Stimulated activated CD4-positive, alpha-beta T cell treated with anti-CD3 and anti-CD28 coated beads, TNF-alpha, amount 100 ng/mL, for 1 hour (primary cell): Measurements from ENCODE around the gene SMOC2.

ENCODE experiments used
- DNase-seq, 3 donors: peaks; one replicate each; pipeline ENCODE4 v3.0.0-alpha.2; 2020; ENCODE audit warnings: low read depth in 3 of 3, low spot score in 1 of 3

The SMOC2 gene

DNA sequence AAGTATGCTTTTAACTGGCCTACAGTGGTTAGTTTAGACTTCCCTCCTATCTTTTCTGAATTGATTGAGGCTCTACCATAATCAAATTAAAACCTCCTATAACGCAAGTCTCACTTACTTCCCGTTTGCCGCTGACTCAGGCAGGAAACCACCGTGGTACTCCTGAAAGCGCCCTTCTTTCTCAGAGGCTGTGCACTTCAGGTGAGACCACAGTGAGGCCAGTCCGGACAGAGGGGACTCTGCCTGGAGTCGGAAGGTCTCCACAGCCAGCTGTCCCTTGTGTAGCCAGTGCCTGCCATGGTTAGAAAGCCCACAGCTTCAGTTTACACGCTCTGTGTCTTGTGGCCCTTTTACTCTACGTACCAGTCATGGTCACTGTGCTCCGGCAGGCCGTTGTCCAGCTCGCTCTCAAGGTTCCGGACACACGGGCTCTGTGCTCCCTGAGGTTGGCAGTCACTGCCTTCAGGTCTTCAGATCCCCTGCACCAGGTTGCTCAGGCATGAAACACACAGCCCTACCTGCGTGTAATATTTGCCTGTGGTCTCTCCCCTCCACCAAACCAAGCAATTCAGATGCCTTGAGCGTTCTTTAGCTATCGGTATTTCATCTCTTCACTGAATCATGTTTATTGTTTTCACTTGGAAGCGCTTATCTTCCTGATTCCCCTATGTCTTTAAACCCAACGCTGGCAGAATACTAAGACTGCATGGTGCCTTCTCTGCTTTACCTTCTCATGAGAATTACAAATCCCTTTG lies 178.8 kb downstream of the SMOC2 start:
- no peak for DNase-seq

DNA sequence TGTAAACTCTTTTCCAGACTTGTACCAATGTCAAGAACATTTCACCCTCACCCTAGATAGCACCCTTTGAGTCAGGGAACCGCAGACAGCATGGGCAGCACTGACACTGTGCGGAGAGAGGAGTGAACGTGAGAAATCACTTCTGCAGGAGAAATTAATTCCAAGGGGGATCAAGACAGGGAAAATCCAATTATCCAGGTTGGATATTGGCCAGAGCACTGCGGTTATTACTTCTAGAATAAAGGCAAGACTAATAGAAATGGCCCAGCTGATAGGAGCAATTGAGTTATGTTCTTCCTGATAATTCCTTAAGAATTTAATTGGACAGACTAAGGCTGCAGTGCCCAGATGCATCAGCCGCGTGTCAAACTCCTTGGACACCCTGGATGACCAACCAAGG lies 179.6 kb downstream of the SMOC2 start:
- DNase-seq: no peak

DNA sequence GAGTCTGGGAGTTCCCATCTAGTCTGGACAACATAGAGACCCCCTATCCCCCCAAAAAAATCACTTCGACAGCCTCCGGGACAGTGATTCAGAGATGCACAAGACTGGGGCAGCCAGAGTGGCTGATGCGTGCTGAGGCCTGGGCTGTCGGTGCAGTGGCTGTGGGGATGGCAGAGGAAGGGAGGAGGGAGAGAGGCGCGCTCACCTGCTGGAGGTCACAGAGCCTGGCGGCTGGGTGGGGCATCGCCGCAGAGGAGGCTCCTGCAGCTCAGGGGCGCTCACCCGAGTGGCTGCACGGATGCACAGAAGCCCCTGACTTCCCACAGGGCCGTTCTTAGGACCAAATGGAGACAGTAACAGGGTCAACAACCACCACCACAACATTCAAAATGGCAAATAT lies 182.8 kb downstream of the SMOC2 start:
- no peak for DNase-seq

DNA sequence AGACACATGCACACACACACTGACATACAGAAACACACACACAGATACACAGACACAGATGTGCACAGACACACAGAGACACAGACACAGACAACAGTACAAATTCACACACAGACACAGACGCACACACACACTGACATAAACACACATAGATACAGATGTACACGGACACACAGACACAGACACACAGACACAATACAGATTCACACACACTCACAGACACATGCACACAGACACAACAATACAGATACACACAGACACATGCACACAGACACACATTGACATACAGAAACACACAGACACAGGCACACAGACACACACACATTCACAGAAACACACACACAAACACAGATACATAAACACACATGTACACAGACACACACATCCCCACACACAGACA lies 183.6 kb downstream of the SMOC2 start:
- DNase-seq: no peak

DNA sequence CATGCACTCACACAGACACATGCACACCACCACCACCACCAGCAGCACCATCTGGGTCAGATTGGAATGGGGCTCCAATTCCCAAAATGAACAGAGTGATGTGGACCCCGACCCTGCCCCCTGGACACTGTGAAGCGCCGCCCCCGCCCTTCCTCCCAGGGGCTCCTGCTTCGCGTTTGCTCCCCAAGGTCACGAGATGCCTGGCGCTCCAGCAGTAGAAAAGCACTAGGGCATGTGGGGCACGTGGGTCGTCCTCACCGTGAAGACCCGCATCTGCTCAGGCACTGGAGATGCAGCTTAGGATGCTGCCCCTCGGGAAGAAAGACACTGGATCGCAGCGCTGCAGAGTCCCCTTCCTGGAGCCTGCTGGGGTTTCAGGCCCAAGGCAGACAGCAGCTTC lies 184.0 kb downstream of the SMOC2 start:
- no peak for DNase-seq

DNA sequence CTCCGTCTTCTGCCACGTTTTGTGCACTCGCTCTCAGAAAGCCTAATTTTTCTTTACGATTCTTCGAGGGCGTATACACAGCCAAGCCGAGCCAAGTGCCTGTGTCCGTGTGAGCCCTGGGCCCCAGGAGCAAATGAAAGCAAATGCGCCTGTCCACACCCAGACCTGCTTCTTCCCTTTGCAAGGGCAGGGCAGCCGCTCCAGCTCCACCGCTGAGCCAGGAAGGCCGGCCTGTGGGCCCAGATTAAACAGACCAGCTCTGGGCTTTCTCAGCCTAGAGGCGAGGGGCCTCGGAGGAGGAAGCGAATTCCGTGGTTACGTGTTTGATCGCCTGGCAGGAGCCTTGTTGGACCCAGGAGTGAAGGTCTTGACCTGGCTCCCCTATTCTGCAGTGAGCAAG lies 184.6 kb downstream of the SMOC2 start:
- no peak for DNase-seq

DNA sequence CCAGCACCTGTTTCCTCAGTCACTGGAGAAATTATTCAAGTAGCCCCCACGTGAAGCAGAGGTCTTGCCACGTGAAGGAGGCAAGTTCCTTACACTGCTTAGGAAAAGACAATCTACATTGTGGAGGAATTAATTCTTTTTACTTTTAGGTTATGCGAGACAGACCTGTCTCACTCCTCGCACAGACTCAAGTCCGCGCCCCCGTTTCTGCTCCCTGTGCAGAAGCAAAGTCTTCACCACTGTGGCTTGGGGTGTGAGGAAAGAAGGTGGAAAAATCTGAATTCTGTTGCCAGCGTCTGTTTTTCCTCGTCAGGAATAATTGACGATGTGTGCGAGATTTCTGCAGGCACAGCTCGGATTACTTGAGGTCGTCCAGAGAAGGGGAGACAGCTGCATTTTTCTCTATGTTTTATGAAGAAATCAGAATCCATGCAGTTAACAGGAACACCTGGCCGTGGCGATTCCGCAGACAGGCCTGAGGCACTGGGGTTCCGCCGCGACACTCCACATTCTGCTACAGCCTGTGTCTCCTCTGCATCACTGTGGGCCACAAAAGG lies 185.1 kb downstream of the SMOC2 start:
- no peak for DNase-seq

DNA sequence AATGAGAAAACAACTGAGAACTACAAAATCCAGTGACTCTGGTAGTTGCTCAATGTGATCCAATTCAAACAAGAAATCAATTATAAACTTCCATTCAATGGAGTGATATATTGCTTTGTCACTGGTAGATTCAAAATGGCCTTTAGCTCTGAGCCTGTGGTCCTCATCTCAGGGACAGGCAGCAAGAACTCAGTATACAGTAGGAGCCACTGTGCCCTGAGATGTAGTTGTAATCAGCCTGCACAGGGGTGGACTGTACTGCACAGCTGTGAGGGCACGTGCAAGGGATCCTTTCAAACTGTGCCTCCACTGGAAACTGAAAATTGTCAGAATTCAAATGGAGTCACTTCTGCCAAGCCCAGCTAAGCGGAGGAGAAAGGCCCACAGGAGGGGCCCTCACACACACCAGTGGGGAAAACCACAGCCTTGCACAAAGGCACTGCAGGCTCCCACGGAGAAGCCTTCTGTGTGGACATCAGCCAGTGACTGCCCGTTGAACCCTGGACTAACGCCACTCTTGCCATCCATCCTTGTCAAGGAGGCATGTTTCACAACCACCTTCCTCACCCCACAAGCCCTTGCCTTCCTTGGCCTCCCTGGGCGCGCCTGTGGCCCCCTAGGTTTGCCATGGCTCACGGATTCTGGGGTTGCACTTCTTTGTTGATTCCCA lies 186.7 kb downstream of the SMOC2 start:
- no peak for DNase-seq

DNA sequence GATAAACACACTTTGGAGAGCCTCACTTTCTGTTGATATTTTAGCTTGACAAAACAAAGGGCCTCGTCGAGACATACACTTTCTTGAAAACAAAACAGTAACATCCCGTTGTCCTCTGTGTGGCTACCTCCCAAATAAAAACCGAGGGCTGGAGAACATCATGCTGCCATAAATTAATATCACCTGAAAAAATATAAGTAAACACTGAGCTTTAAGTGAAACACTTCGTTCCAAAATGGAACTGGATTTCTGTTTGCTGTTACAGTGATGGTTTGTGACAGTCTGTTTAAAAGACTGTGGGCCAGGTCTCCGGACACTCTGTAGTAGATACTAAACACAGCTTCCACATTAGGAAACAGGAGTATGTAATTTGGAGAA lies 187.2 kb downstream of the SMOC2 start:
- DNase-seq: no peak

DNA sequence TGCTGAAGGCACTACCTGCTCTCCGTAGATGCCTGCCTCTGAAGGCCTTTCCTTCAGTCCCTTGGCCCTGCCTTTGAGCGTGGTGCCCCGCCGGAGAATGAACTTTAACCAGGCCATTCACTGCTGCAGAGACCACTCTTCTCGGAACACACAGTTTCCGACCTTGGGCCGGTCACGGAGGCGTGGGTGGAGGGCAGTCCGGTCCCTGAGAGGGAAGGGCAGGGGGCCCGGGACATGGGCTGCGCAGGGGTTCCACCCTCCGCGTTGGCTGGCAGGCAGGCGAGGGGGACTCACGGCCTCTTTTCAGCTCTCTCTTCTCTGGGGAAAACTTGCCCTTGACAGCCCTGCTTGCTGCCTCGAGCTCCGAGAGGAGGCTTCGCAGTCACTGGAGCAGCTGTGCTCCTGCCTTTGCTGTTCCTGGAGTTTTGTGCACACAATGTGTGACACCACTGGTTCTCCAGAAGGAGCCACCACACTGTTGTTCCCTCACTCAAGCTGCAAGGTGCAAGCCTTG lies 187.8 kb downstream of the SMOC2 start:
- no peak for DNase-seq

DNA sequence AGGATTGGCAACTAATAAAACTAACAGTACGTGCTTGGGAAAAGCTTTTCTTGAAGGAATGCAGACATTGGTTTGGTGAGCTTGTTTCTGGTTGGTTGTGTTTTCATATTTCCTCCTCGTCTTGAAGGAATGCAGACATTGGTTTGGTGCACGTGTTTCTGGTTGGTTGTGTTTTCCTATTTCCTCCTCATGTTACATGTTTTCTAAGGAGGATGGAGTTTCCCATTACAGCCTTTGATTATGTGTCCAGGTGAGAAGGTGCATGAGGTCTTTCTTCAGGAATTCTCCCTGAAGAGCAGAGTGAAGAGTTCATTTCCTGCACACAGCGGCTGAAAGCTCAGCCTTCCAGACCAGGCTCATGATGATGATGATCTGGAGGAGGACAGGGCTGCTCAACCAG lies 190.6 kb downstream of the SMOC2 start:
- DNase-seq: no peak

DNA sequence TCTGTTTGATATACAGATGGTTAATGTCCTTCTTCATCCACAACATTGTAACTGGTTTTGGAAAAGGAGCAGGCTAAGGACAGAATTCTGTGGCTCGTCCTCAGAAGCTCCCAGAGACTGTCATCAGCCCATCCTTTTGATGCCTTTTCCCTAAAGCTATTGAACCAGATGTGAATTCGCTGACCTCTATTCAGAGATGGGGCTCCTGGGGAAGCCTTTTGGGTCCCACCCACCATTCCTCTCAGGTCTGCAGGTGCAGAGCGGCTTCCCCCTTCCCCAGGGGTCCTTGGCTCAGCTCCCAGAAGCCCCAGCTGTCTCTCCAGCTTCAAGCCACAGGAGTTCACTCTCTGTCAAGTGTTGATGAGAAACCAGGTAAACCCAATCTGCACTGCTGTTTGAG lies 191.7 kb downstream of the SMOC2 start:
- DNase-seq: no peak

DNA sequence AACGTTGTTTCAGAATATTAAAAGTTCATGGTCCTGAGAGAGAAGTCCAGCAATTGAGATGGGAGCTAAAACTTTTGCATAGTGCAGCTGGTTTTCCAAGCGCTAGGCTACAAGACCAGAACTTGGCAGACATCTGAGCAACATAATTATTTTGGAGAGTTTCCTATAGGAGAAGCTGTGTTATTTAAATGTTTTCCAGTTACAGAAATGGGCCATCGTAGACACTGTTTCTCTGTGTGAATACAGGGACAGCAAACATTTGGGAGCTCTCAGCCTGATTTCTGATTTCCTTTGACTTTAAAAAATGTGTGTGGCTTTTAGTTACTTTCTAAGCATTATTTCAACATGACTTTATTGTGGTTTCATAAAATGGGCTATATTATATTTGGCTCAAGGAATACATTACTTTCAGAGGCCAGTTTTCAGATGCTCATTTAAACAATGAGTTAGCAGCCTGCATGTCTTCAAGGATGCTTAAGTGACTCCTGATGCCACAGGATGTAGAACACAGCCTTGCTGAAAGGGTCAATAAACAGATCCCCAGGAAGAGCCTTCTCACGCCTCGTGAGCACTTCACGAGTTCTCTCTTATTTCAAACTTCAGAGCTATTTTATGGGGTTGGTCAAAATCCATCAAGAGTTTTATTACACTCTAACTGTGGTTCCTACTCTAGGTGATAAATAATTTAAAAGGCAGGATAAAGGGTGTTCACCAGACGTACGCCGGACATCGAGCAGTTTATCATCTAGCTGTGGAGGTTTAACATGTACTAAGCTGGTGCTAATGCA lies 193.8 kb downstream of the SMOC2 start:
- DNase-seq: no peak

DNA sequence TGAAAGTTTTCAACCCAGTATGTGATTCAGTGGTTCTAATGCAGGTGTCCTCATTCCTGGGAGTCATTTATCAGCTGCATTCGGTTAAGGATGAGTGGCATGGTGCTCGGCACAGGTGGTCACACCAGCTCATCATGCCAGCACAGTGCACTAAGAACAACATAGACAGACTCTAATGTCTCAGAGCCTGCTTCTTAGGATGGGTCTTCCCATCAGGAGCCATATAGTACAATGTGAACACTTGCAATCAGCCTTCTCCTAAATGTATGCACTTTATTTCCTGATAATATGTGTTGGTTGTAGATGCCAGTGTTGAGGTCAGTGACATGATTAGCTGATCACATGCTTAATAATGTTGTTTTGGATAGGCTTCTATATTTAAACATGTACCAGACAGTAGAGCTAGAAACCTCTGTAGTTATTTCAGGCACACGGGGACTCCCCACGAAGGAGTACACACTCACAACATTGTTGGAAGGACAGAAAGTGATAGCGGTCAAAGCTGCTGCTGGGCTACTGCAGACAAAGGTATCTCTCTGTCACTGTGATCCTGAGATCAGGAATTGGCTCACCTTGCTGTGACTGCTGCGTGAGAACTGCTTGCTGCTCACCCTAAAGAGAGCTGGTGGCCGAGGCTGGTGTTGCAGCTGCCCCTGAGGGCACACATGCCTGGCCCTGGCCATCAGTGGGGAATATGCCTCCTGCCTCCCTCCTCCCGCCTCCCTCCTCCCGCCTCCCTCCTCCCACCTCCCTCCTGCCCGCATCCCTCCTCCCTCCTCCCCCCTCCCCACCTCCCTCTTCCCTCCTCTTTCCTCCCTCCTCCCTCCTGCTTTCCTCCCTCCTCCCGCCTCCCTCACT lies 195.4 kb downstream of the SMOC2 start:
- no peak for DNase-seq

DNA sequence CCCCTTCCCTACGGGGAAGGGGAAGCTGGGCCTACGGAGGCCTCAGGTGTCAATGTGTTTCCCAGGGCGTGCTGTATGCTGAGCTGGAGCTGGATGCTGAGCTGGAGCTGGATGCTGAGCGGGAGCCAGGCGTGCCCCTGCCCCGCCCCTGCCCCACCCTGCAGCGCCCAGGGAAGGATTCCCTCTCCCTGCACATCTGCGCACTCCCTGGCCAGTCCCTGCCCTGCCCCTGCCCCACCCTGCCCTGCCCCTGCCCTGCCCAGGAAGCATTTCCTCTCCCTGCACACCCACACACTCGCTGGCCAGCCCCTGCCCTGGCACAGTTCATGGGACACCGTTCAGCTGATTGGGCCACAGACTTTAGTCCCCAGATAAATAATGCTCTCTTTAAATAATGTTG lies 196.8 kb downstream of the SMOC2 start:
- no peak for DNase-seq

DNA sequence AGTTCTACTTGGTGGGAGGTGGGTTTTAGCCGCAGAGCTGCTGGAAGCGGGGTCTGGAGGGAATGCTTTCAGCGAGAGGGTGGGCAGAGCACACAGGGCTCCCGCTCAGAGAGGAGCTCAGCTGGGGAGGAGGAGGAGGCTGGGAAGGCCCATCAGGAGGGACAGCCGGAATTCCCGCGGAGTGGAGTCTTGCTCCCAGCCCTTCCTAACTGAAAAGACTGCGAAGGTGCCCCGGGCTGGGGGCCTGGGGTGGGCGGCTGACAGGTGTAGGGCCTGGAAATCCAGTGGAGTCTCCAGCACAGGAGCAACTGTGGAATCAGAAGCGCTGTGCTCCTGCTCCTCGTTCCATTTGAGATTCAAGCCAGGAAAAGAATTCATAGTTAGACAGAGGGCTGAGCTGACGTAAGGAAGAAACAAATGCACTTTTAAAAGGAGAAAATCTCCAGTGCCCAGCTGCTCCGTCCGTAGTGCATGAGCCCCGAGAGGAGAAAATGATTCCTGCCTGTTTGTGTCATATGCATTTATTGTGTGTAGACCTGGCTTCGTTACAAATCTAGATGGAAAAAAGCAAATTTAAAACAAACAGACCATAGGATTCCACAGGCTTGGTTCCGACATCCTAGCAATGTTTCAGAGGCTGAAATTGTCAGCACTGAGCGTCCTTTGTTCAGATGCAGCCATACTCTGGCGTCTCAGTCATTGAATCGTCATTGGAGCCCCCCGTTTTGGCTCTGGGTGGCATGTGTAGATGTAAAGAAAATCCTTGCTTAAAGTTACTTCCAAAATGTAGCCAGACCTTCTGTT lies 197.7 kb downstream of the SMOC2 start:
- DNase-seq: no peak

DNA sequence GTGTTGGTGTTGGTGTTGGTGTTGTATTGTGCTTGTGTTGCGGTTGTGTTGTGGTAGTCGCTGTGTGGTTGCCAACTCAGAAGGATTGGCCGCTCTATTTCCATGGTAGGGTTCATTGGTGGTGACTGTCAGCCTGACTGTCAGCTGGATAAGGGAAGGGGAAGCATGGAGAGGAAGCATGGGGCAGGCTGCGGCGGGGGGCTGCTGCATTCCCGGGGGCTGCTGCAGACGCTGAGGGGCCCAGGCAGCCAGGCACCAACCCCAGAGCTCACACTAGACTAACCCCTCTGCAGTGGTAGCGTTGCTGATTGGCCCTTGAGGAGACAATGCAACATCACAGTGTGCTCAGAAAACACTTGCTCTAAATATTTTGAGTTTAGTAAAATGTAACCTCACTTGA lies 199.2 kb downstream of the SMOC2 start:
- DNase-seq: no peak

DNA sequence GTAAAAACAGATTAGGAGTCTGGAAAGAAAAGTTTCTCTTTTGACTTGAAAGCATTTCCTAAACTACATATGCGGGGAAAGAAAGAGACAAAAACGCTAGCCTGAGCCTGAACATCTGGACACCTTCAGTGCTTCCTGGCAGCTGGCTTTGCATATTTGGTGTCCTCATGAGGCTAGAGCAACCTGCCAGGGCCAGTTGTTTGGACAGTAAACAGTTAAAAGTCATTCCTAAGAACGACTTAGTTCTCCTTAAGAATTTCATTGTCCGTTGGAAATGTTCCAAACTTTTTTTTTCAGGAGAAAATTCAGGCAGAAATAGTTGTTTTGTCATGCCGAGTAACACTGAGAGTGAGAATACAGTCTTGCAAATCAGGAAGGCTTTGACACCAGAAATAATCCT lies 199.8 kb downstream of the SMOC2 start:
- DNase-seq: no peak

DNA sequence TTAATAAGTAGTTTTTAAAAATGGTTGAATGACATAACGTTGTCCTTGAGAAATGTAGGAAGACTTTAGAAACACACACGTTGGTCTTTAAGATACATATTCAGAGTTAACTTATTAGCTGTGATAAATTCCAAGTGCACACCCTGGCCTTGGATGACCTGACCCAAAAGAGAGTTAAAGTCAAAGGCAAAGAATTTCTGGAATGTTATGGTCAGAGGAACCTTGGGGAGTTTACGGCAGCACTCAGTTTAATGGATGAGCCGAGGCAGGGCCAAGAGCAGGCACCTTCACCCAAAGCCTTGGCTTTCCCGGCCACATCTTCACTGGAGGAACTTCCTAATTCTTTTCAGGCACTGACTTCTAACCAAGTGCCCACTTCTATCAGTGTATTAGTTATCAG lies 200.5 kb downstream of the SMOC2 start:
- DNase-seq: no peak

DNA sequence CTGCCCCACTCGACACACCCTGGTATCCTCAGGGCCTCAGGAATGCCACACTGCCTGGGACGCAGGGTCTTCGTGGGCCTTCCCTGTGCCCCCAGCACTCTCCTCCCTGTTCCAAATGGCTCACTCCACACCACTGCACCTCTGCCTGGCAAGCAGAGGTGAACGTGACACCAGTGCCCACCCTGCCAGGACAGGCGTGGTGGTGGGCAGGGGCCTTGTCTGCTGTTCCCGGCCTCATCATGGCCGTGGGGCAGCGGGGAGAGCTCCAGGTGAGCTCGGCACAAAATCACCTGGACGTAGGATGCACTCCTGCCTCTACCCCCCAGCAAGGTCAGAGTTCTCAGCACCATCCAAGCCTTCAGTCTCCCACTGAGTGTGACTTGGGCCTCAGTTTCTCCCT lies 202.4 kb downstream of the SMOC2 start:
- DNase-seq: no peak
